Activated T-helper 17 cell treated with anti-CD3 and anti-CD28 coated beads, Interleukin-2, amount 50 U/mL, for 72 hours (primary cell): ENCODE data around the gene NCKAP5. TPM values are rescaled to one million over a fixed set of nuclear protein-coding genes. Genes with fewer than 3 reads are reported as not detected.

Experiments used
- ATAC-seq: fragments of 150-1000 bp; cut with Tn5 transposase; replicated peaks from 2 replicates; pipeline ENCODE4 v1.10.0; 2021; ENCODE audit warnings: mild to moderate bottlenecking, moderate library complexity
- H3K27ac Mint-ChIP-seq: one replicate; pipeline ENCODE4 v1.8.0; 2022; ENCODE audit warnings: mixed read lengths
- H3K27me3 Mint-ChIP-seq: one replicate; pipeline ENCODE4 v1.8.0; 2022; ENCODE audit warnings: mixed read lengths
- H3K36me3 Mint-ChIP-seq: one replicate; pipeline ENCODE4 v1.8.0; 2022; ENCODE audit warnings: low read depth, mild to moderate bottlenecking, mixed read lengths
- H3K4me1 Mint-ChIP-seq: one replicate; pipeline ENCODE4 v1.8.0; 2022; ENCODE audit warnings: mixed read lengths
- H3K4me3 Mint-ChIP-seq: one replicate; pipeline ENCODE4 v1.8.0; 2022; ENCODE audit warnings: mild to moderate bottlenecking, mixed read lengths
- H3K9me3 Mint-ChIP-seq: one replicate; pipeline ENCODE4 v1.8.0; 2022; ENCODE audit warnings: mixed read lengths
- total RNA-seq, 2 donors: library from RNA; stranded (reverse); gene quantifications; one replicate each; pipeline ENCODE4 v1.2.3, GENCODE V29; 2022

Gene NCKAP5
- total RNA-seq, 2 donors from 2014 or later = not detected

DNA sequence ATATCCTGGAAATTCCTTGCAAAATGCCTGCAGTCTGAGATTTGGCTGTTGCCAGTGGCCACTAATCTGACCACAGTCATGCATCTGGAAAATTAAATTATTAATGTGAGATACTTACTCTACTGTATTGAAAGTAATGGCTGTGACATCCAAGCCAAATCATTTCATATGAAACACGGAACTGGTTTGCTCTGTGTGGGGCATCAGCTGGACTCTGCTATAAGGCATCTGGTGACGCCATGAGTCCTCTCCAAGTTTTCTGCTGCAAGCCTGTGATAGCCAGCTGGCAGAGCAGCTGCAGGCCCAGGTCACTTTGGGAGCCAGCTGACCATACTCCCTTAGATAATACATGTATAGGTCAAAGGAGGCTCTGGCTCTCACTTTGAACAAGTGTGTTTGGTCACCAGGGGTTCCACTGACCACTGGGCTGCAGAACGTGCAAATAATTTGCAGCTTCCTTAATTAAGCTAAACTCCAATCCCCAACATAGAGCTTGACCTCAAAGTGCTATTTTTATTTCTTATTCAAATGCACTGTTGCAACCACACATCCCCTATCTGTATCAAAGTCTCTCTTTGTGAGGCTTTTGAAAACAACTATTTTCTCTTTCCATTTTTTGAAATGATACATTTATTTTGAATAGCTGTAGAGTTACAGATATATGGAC is 152.9 kb downstream of the NCKAP5 start:
- Mint-ChIP-seq H3K9me3 (no peaks in the 10 kb centered on the region), H3K4me1 (no peaks in the 10 kb centered on the region), H3K27ac (no peak overlapping the region), H3K27me3 (peaks cover 3% of the 10 kb centered on the region), H3K36me3 (no peaks in the 10 kb centered on the region), H3K4me3 (no peak overlapping the region)
- ATAC-seq = no peak

DNA sequence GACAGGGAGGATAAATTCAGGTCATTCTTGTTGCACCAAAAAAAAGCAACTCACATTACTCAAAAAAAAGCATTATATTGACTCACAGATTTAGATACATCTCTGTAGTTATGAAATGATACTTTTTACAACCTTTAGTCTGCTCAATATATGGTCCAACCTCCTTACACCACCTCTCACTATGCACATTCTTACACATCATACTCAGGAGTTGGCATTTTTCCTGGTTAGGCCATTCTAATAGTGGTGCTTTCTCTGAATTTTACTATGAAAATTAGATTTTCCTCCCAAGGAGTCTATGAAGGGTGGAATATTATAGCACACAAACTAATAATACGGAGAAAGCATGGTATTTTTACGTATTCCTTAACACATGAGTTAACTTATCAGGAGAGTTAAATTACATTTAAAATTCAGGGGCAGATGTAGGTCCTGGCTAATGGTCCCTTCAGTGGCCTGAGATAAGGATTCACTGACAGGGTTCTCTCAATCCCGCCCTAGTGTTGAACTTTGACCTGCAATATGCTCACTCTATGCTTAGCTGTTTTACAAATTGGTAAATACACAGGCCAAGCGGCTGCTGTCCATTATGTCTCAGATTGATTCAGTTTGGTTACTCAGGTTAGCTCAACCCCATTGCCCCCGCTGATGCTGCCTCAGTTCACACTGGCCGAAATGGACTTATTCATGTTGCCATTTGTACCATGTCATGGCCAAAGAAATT is 153.6 kb downstream of the NCKAP5 start:
- ATAC-seq = no peak
- no peaks in the 10 kb centered on the region for H3K4me1 Mint-ChIP-seq
- peaks cover 3% of the 10 kb centered on the region for H3K27me3 Mint-ChIP-seq
- H3K4me3 Mint-ChIP-seq = no peak overlapping the region
- no peaks in the 10 kb centered on the region for H3K36me3 Mint-ChIP-seq
- no peaks in the 10 kb centered on the region for H3K9me3 Mint-ChIP-seq
- H3K27ac Mint-ChIP-seq = no peak overlapping the region

DNA sequence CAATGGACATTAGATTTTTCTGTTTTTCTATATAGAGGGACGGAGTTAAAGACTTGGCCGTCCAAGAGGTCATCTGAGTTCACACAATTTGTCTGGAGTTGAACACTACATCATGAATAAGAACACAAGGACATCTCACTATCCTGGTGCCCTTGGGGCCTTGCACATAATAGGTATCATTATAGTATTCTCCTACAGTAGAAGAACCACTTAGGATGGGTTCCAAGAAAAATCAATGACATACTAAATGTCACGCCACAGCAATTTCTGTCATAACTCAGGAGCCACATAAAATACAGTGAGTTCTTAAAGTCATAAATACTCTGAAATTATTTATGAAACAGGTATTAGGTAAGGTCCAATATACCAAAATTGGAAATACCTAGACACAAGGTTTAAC is 154.4 kb downstream of the NCKAP5 start:
- H3K9me3 Mint-ChIP-seq = no peaks in the 10 kb centered on the region
- ATAC-seq = no peak
- no peak overlapping the region for H3K4me3 Mint-ChIP-seq
- peaks cover 3% of the 10 kb centered on the region for H3K27me3 Mint-ChIP-seq
- H3K4me1 Mint-ChIP-seq = no peaks in the 10 kb centered on the region
- H3K27ac Mint-ChIP-seq = no peak overlapping the region
- no peaks in the 10 kb centered on the region for H3K36me3 Mint-ChIP-seq

DNA sequence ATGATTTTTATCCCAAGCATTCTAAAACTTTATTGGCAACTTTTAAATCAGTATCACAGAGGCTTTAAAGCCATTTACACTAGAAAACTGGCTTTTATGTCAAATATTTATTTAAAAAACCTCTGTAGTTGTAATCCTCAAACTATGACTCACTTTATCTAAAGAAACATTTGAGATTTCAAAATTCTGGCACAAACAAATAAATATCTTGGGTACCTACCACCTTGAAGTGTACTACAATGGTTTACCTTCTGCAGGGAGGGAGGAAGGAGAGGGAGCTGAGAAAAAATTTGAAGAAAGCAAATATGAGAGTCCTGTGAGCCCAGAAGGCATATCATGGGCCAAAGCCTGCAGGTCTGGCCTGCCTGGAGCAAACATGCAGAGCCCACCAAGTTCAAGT is 155.6 kb downstream of the NCKAP5 start:
- Mint-ChIP-seq H3K9me3 (no peaks in the 10 kb centered on the region), H3K4me3 (no peak overlapping the region), H3K27me3 (no peaks in the 10 kb centered on the region), H3K4me1 (no peaks in the 10 kb centered on the region), H3K36me3 (no peaks in the 10 kb centered on the region), H3K27ac (no peak overlapping the region)
- no peak for ATAC-seq

DNA sequence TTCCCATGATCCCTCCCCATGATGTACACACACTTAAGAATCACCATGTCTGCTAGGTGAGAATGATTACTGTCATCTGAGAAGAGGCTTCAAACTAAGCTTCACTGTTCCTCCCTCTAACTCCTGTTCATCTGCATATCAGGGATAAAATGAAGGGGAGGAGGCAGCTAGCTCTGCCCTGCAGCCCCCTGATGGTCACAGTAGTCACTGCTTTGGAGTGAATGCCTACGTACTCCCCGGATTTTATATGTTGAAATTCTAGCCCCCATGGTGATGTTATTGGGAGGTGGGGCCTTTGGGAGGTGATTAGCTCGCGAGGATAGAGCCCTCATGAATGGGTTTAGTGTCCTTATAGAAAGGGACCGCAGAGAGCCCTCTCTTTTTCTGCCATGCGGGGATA is 156.4 kb downstream of the NCKAP5 start:
- no peaks in the 10 kb centered on the region for H3K4me1 Mint-ChIP-seq
- no peaks in the 10 kb centered on the region for H3K27me3 Mint-ChIP-seq
- H3K4me3 Mint-ChIP-seq = no peak overlapping the region
- H3K27ac Mint-ChIP-seq = no peak overlapping the region
- H3K9me3 Mint-ChIP-seq = no peaks in the 10 kb centered on the region
- no peak for ATAC-seq
- H3K36me3 Mint-ChIP-seq = no peaks in the 10 kb centered on the region

DNA sequence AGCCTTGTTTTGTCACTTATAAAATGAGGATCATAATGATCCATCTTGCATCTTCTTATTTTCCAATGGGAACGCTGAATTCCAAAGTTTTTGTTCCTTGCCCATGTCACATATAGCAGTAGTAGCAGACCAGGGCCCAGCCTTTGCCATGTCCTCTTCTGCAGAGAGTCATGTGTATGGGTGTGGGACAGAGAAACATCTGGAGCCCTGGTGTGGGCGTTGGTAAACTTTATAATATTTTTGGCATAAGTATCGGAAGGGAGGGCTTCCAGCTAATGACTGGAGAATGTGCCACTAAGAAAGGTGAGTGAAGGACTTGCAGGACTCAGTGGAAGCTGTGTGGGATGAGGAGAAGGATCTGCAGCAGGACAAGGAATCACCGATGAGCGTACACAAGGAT is 157.2 kb downstream of the NCKAP5 start:
- ATAC-seq = no peak
- Mint-ChIP-seq H3K36me3 (no peaks in the 10 kb centered on the region), H3K27ac (no peak overlapping the region), H3K4me3 (no peak overlapping the region), H3K4me1 (no peaks in the 10 kb centered on the region), H3K27me3 (no peaks in the 10 kb centered on the region), H3K9me3 (no peaks in the 10 kb centered on the region)

DNA sequence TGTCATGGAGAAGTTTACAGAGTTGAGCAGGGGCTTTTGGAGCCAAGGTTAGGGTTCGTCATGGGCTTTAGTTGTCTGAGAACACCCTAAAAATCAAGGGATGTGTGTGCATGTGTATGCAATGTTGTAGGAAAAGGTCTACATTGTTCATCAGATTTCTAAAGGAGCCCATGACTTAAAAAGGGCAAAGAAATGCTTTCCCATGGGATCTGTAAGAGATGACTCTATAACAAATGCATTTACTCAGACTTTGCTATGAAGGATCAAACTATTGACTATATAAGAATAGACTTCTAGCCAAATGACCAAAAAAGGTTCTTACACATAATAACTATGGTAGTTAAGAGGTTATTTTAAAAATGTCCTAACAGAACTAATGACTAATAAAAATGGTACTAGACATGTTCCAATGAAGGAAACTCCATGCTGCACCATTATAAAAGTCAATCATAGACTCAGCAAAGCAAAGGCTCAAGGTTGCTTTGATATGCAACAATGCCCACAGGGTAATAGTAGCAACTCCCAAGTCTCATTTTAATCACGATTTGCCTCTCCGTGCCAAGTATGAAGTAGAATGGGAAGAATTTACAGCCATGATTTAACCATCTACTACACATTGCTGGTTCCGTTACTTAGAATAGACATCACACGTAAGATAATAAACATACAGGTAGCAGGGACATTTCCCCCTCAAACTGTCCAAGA is 158.5 kb downstream of the NCKAP5 start:
- Mint-ChIP-seq H3K4me1 (no peaks in the 10 kb centered on the region), H3K27me3 (no peaks in the 10 kb centered on the region), H3K36me3 (no peaks in the 10 kb centered on the region), H3K9me3 (no peaks in the 10 kb centered on the region), H3K4me3 (no peak overlapping the region), H3K27ac (no peak overlapping the region)
- ATAC-seq = no peak

DNA sequence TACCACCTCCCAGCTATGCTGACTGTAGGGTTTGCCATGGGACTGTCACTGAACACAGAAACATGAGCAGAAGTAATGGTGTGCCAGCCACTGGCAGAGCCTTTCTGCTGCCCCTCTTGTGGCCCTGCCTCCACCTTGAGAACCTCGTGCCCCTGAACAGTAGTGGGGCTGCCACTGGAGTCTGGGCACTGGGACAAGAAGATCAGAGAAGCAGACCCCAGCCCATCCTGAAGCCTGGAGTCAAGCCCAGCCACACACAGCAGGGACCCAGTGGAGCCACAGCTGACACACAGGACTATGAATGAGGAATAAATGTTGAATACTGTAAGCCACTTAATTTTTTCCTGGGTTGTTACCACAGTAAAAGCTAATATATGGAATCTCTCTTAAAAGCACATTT is 159.6 kb downstream of the NCKAP5 start:
- Mint-ChIP-seq H3K27ac (no peak overlapping the region), H3K36me3 (no peaks in the 10 kb centered on the region), H3K4me3 (no peak overlapping the region), H3K27me3 (no peaks in the 10 kb centered on the region), H3K9me3 (no peaks in the 10 kb centered on the region), H3K4me1 (no peaks in the 10 kb centered on the region)
- ATAC-seq = no peak

DNA sequence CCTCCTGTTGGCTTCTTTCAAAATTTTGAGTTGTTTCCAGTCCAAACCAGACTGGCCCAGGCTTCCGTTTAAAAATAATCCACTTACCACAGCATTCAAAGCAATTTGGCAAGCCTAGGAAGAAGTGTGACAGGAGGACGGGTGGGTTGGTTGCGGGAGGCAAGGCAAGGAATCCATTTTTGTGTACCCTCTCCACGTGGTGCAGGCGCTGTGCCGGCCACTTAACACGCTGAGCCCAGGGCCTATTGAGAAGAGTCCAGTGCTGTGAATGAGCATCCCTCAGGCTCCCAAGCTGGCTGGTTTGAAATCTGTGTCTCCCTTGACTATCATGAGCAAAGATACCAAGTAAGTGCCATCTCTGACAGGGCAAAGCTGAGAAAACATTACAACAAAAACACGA is 160.9 kb downstream of the NCKAP5 start:
- Mint-ChIP-seq H3K27me3 (no peaks in the 10 kb centered on the region), H3K27ac (no peak overlapping the region), H3K4me1 (no peaks in the 10 kb centered on the region), H3K36me3 (no peaks in the 10 kb centered on the region), H3K9me3 (no peaks in the 10 kb centered on the region), H3K4me3 (no peak overlapping the region)
- ATAC-seq = no peak

DNA sequence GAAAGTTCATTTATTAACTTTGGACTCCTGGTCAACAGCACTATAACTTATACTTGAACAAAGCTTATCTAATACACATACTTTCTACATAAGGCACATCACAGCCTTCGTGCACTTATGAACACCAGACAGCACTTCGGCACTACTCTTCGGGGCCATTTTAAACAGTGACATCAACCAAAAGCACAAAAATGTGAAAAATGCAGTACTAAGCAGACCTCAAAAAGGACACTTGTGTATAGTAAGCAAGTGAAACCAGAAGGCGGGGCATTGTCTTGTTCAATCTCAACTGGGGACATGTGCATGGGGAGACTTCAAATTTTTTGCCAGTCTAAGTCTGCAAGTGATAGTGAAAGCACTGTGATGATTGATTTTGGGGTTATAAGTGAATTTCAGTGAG is 163.0 kb downstream of the NCKAP5 start:
- Mint-ChIP-seq H3K27me3 (peaks cover under 1% of the 10 kb centered on the region), H3K9me3 (no peaks in the 10 kb centered on the region), H3K4me1 (no peaks in the 10 kb centered on the region), H3K4me3 (no peak overlapping the region), H3K36me3 (no peaks in the 10 kb centered on the region), H3K27ac (no peak overlapping the region)
- no peak for ATAC-seq

DNA sequence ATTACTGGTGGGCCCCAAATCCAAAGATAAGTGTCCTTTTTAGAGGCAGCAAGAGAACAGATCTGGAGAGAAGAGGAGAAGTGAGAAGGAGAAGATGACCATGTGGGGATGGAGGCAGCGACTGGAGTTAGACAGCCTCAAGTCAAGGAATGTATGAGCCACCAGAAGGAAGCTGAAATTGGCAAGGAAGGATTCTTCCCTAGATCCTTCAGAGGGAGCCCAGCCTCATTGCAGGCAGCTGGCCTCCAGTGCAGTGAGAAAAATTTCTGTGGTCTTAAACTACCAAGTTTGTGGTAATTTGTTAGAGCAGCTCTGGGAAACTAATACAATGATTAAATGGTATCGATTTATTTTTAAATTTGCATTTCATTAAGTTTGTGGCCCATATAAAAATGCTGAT is 167.9 kb downstream of the NCKAP5 start:
- Mint-ChIP-seq H3K4me1 (no peaks in the 10 kb centered on the region), H3K9me3 (peaks cover 4% of the 10 kb centered on the region), H3K36me3 (no peaks in the 10 kb centered on the region), H3K4me3 (no peak overlapping the region), H3K27me3 (peaks cover 9% of the 10 kb centered on the region), H3K27ac (no peak overlapping the region)
- ATAC-seq = no peak

DNA sequence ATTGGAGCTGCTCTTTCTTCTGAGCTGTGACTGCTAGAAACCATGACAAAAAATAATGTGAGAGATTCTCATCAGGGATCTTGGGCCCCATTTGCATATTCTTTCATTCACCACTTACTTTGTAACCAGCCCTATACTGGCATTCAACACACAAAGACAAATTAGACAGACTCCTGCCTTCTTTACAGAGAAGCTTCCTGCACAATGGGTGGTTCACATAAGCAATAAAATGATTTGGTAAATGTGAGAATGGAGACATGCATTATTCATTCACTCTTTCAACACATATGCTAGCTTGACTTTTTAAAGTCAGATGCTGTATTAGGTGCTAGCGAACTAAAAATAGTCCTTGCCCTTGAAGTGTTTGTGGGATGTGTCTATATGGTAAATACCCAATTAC is 174.4 kb downstream of the NCKAP5 start:
- Mint-ChIP-seq H3K4me3 (no peak overlapping the region), H3K36me3 (no peaks in the 10 kb centered on the region), H3K9me3 (peaks cover 6% of the 10 kb centered on the region), H3K4me1 (no peaks in the 10 kb centered on the region), H3K27me3 (peaks cover 3% of the 10 kb centered on the region), H3K27ac (no peak overlapping the region)
- ATAC-seq = no peak

DNA sequence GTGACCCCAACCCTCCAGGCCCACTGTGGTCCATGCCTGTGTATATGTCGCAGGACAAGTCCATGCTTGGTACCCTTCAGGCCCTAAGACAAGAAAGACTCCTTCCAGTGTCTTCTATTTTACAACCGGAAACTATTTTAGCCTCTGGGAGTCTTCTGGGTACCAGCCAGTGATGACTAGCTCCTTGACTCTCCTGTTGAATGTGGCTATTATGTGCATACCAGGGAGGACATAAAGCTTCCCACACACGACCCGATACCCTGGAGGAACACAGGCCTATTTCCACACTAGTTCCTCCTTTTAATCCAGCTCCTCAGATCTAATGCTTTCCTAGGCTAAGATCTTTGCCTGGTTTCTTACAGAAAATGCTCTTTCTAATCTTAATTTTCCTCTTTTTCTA is 178.1 kb downstream of the NCKAP5 start:
- peaks cover 12% of the 10 kb centered on the region for H3K9me3 Mint-ChIP-seq
- no peak overlapping the region for H3K4me3 Mint-ChIP-seq
- no peaks in the 10 kb centered on the region for H3K4me1 Mint-ChIP-seq
- H3K27me3 Mint-ChIP-seq = no peaks in the 10 kb centered on the region
- ATAC-seq = no peak
- H3K36me3 Mint-ChIP-seq = no peaks in the 10 kb centered on the region
- no peak overlapping the region for H3K27ac Mint-ChIP-seq

DNA sequence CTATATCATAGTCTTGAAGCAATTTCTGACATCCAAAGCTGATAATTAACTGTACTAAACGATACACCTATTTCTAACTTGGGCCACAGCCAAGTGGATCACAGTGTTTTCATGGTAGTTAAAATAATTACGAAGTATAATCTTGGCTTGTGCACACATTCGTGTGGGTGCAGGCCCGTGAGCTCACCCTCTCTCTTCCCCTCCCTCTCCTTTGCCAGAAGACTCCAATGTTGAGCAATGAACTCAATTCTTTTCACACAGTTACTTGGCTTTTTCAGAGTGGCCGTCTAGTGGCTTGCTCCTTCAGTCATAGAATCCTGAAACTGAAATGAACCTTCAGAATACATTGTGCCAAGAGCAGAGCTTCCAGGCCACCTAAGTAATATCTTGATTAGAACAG is 178.7 kb downstream of the NCKAP5 start:
- H3K4me1 Mint-ChIP-seq = no peaks in the 10 kb centered on the region
- ATAC-seq = no peak
- H3K27me3 Mint-ChIP-seq = no peaks in the 10 kb centered on the region
- H3K27ac Mint-ChIP-seq = no peak overlapping the region
- H3K9me3 Mint-ChIP-seq = peaks cover 12% of the 10 kb centered on the region
- no peak overlapping the region for H3K4me3 Mint-ChIP-seq
- H3K36me3 Mint-ChIP-seq = no peaks in the 10 kb centered on the region

DNA sequence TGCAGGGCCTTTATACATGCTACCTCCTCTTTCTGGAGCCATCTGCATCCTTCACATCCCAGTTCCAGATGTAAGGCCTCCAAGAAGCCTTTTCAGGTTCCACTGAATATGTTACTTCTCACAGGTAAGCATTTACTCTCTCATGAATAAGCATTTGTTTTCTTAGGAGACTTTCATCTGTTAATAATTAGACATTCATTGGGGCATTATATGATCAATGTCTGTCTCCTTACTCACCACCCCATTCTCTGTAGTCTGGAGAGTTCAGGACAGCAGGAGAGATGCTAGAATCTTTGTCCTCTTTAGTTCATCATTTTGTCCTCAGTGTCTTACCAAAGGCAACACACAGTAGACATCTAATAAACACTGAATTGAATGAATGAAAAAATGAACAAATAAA is 185.7 kb downstream of the NCKAP5 start:
- Mint-ChIP-seq H3K9me3 (peaks cover 17% of the 10 kb centered on the region), H3K27me3 (no peaks in the 10 kb centered on the region), H3K27ac (no peak overlapping the region), H3K4me1 (no peaks in the 10 kb centered on the region), H3K4me3 (no peak overlapping the region), H3K36me3 (no peaks in the 10 kb centered on the region)
- no peak for ATAC-seq
